Measurements from ENCODE around the gene FLT1.

GRCh38 chr13:28320209-28320608 is 174.7 kb downstream of the FLT1 start:
- no peak for TF ChIP-seq KLF16 (CRISPR knock-in tag; IDR thresholded peaks at IDR 0.05)
- no peak for TF ChIP-seq CTCF (CRISPR knock-in tag; IDR thresholded peaks at IDR 0.05)
- no peak for TF ChIP-seq ZNF124 (CRISPR knock-in tag; IDR thresholded peaks at IDR 0.05)
- TF ChIP-seq, protein P1, sequence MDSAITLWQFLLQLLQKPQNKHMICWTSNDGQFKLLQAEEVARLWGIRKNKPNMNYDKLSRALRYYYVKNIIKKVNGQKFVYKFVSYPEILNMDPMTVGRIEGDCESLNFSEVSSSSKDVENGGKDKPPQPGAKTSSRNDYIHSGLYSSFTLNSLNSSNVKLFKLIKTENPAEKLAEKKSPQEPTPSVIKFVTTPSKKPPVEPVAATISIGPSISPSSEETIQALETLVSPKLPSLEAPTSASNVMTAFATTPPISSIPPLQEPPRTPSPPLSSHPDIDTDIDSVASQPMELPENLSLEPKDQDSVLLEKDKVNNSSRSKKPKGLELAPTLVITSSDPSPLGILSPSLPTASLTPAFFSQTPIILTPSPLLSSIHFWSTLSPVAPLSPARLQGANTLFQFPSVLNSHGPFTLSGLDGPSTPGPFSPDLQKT (CRISPR knock-in tag; IDR thresholded peaks at IDR 0.05; ENCODE audit: borderline replicate concordance) = no peak
- TF ChIP-seq ZNF598 (CRISPR knock-in tag; IDR thresholded peaks at IDR 0.05; ENCODE audit: borderline replicate concordance) = no peak
- no peak for TF ChIP-seq ETV5 (CRISPR knock-in tag; IDR thresholded peaks at IDR 0.05; ENCODE audit: borderline replicate concordance)
- no peak for TF ChIP-seq ETS1 (CRISPR knock-in tag; IDR thresholded peaks at IDR 0.05)
- TF ChIP-seq CEBPB (IDR thresholded peaks at IDR 0.05; ENCODE audit: borderline replicate concordance, low read depth, low read length) = no peak
